Mononuclear cell (primary cell): ENCODE measurements around the gene HEATR9. TPM values are rescaled to one million over a fixed set of nuclear protein-coding genes. Genes with fewer than 3 reads are reported as not detected.

ENCODE experiments used
- H3K27me3 ChIP-seq: 2 replicates; pipeline ENCODE4 v1.6.0; 2011; ENCODE audit warnings: low read length, control low read depth; ENCODE audit not compliant: insufficient read depth
- H3K4me1 ChIP-seq: 2 replicates; pipeline ENCODE4 v1.5.1; 2011; ENCODE audit warnings: mild to moderate bottlenecking, low read length, control low read depth; ENCODE audit not compliant: insufficient read depth
- H3K4me3 ChIP-seq: 2 replicates; pipeline ENCODE4 v1.5.1; 2011; ENCODE audit warnings: mild to moderate bottlenecking, low read length, moderate library complexity
- H3K9me3 ChIP-seq: 2 replicates; pipeline ENCODE4 v1.5.1; 2011; ENCODE audit warnings: low read depth, mild to moderate bottlenecking, control low read depth, low read length
- total RNA-seq: library from RNA; depleted of rRNA; stranded (reverse); fragments of >200 nt; gene quantifications from one replicate; pipeline ENCODE4 v1.2.3, GENCODE V29; 2012

HEATR9 gene
- total RNA-seq, 1 donor = 0.63 TPM

GRCh38 chr17:35809855-35810461 lies 58.7 kb downstream of the HEATR9 start:
- no peaks in the 10 kb centered on the region for H3K9me3 ChIP-seq
- H3K4me1 ChIP-seq = peaks cover 39% of the 10 kb centered on the region
- H3K27me3 ChIP-seq = no peaks in the 10 kb centered on the region
- H3K4me3 ChIP-seq = peak overlapping the region; percentile 85

GRCh38 chr17:35808962-35809854 lies 59.5 kb downstream of the HEATR9 start, which contains the start of gene TAF15:
TSS of gene TAF15 (plus strand) at chr17:35809484. CDS start at chr17:35809570, 86 bp downstream.
- no peaks in the 10 kb centered on the region for H3K9me3 ChIP-seq
- no peaks in the 10 kb centered on the region for H3K27me3 ChIP-seq
- H3K4me3 ChIP-seq = peak within 1 kb of the TSS; percentile 85
- H3K4me1 ChIP-seq = peaks cover 45% of the 10 kb centered on the region

- Histone ChIP-seq H3K4me3 (peak overlapping the region; percentile 85), H3K27me3 (no peaks in the 10 kb centered on the region), H3K4me1 (peaks cover 44% of the 10 kb centered on the region), H3K9me3 (no peaks in the 10 kb centered on the region)
Observed at GRCh38 chr17:35808240-35808961, 60.3 kb downstream of the HEATR9 start.

- no peaks in the 10 kb centered on the region for H3K27me3 ChIP-seq
- no peaks in the 10 kb centered on the region for H3K9me3 ChIP-seq
- H3K4me1 ChIP-seq = peaks cover 37% of the 10 kb centered on the region
- no peak overlapping the region for H3K4me3 ChIP-seq
Observed at GRCh38 chr17:35807371-35808144, 61.1 kb downstream of the HEATR9 start.

Other genes starting within 250 kb of the HEATR9 start
- 0.10 TPM for gene RASL10B, start 137.3 kb downstream of the HEATR9 start, total RNA-seq
- under 0.01 TPM for gene GAS2L2, start 115.7 kb downstream of the HEATR9 start, total RNA-seq
- gene C17orf50, start 108.0 kb downstream of the HEATR9 start, total RNA-seq = not detected
- gene MMP28, start 73.2 kb downstream of the HEATR9 start, total RNA-seq = 8.1 TPM
- gene TAF15, start 59.4 kb downstream of the HEATR9 start, total RNA-seq = 72.4 TPM
- 139 TPM for gene CCL5, start 11.5 kb upstream of the HEATR9 start, total RNA-seq
- gene RDM1, start 61.9 kb upstream of the HEATR9 start, total RNA-seq = not detected
- gene LYZL6, start 74.8 kb upstream of the HEATR9 start, total RNA-seq = not detected
- gene CCL16, start 112.6 kb upstream of the HEATR9 start, total RNA-seq = not detected
- gene CCL14, start 117.8 kb upstream of the HEATR9 start, total RNA-seq = not detected
- not detected for gene CCL15, start 132.7 kb upstream of the HEATR9 start, total RNA-seq
- not detected for gene CCL23, start 149.1 kb upstream of the HEATR9 start, total RNA-seq
- gene CCL18, start 195.4 kb upstream of the HEATR9 start, total RNA-seq = 0.31 TPM
- gene CCL3, start 221.3 kb upstream of the HEATR9 start, total RNA-seq = 1,287 TPM
- gene CCL4, start 234.9 kb upstream of the HEATR9 start, total RNA-seq = 482 TPM